Liver (tissue), 9 donors: Measurements from ENCODE around the gene UBE2E2. TPM values are rescaled to one million over a fixed set of nuclear protein-coding genes. Genes with fewer than 3 reads are reported as not detected.

ENCODE experiments used
- DNase-seq: peaks from one replicate; pipeline ENCODE4 v3.0.0-alpha.2; 2017; ENCODE audit warnings: low spot score
- H3K27ac ChIP-seq, 2 donors: one replicate each; pipeline ENCODE4 v1.7.0; 2013; ENCODE audit warnings: inconsistent platforms in 2 of 2, low read length in 2 of 2, control low read depth in 1 of 2, low read depth in 1 of 2, mild to moderate bottlenecking in 1 of 2
- H3K27me3 ChIP-seq, 4 donors: one replicate each; pipeline versions ENCODE4 v1.6.1 to v1.7.0; 2013; ENCODE audit warnings: low read length in 3 of 4, inconsistent platforms in 1 of 4, mild to moderate bottlenecking in 1 of 4, moderate library complexity in 1 of 4; ENCODE audit not compliant: control insufficient read depth in 4 of 4, insufficient read depth in 4 of 4
- H3K36me3 ChIP-seq, 4 donors: one replicate each; pipeline versions ENCODE4 v1.6.1 to v1.7.0; 2013; ENCODE audit warnings: low read length in 3 of 4, mild to moderate bottlenecking in 3 of 4, low read depth in 1 of 4, moderate library complexity in 1 of 4; ENCODE audit not compliant: control insufficient read depth in 4 of 4, insufficient read depth in 3 of 4
- H3K4me1 ChIP-seq, 4 donors: one replicate each; pipeline versions ENCODE4 v1.6.1 to v1.7.0; 2013; ENCODE audit warnings: low read length in 3 of 4, mild to moderate bottlenecking in 3 of 4, moderate library complexity in 1 of 4; ENCODE audit not compliant: control insufficient read depth in 4 of 4, insufficient read depth in 4 of 4
- H3K4me3 ChIP-seq, 3 donors: one replicate each; pipeline versions ENCODE4 v1.6.1 to v1.7.0; 2013; ENCODE audit warnings: low read length in 3 of 3, control low read depth in 1 of 3, low read depth in 1 of 3, mild to moderate bottlenecking in 1 of 3
- H3K9ac ChIP-seq, 2 donors: one replicate each; pipeline ENCODE4 v1.7.0; 2013; ENCODE audit warnings: low read length in 2 of 2, mild to moderate bottlenecking in 2 of 2, moderate library complexity in 2 of 2, control low read depth in 1 of 2, low read depth in 1 of 2
- H3K9me3 ChIP-seq, 4 donors: one replicate each; pipeline versions ENCODE4 v1.6.1 to v1.7.0; 2013; ENCODE audit warnings: low read length in 3 of 4; ENCODE audit not compliant: control insufficient read depth in 4 of 4
- EGR1 ChIP-seq, 2 donors: IDR thresholded peaks; 2 replicates each; pipeline ENCODE4 v1.6.1; 2016 to 2018; ENCODE audit warnings: antibody characterized with exemption in 2 of 2, low read depth in 2 of 2
- FOXA1 ChIP-seq: IDR thresholded peaks from 2 replicates; pipeline ENCODE4 v1.6.1; 2016; ENCODE audit warnings: antibody characterized with exemption
- FOXA2 ChIP-seq: IDR thresholded peaks from 2 replicates; pipeline ENCODE4 v1.6.1; 2016; ENCODE audit warnings: antibody characterized with exemption
- GABPA ChIP-seq, 2 donors: IDR thresholded peaks in 1 of 2; conservative IDR thresholded peaks in 1 of 2; 2 replicates each; pipeline ENCODE4 v1.6.1; 2016; ENCODE audit warnings: antibody characterized with exemption in 2 of 2, mild to moderate bottlenecking in 1 of 2, moderate library complexity in 1 of 2
- HNF4A ChIP-seq, 2 donors: conservative IDR thresholded peaks; 2 replicates each; pipeline ENCODE4 v1.6.1; 2016; ENCODE audit warnings: antibody characterized with exemption in 2 of 2, mild to moderate bottlenecking in 2 of 2
- HNF4G ChIP-seq: IDR thresholded peaks from 2 replicates; pipeline ENCODE4 v1.6.1; 2016; ENCODE audit warnings: antibody characterized with exemption
- JUND ChIP-seq, 2 donors: IDR thresholded peaks; 2 replicates each; pipeline ENCODE4 v1.6.1; 2016; ENCODE audit warnings: antibody characterized with exemption in 2 of 2
- NR2F2 ChIP-seq: IDR thresholded peaks from 2 replicates; pipeline ENCODE4 v1.6.1; 2016; ENCODE audit warnings: antibody characterized with exemption
- RAD21 ChIP-seq, 2 donors: IDR thresholded peaks; 2 replicates each; pipeline ENCODE4 v1.6.1; 2016; ENCODE audit warnings: antibody characterized with exemption in 2 of 2, mild to moderate bottlenecking in 2 of 2
- RXRA ChIP-seq, 2 donors: IDR thresholded peaks; 2 replicates each; pipeline ENCODE4 v1.6.1; 2017 to 2018; ENCODE audit warnings: antibody characterized with exemption in 2 of 2, mild to moderate bottlenecking in 1 of 2
- SP1 ChIP-seq: IDR thresholded peaks from 2 replicates; pipeline ENCODE4 v1.6.1; 2018; ENCODE audit warnings: antibody characterized with exemption, mild to moderate bottlenecking
- WGBS: extraction: QIAGEN DNeasy Blood & Tissue Kit; methylation state at CpG from one replicate; pipeline ENCODE4 v1.1.7; 2013; 5-methylcytosine and 5-hydroxymethylcytosine counted together
- polyA plus RNA-seq, 2 donors: library from polyadenylated mRNA; stranded (reverse) in 1 of 2; unstranded in 1 of 2; fragments of 200-250 nt in 1 of 2; fragments of >200 nt in 1 of 2; fragmentation: Nextera tagmentation in 1 of 2; extraction: Ambion mirVana in 1 of 2; gene quantifications; one replicate each; pipeline versions ENCODE4 v1.2.1 to v1.2.3, GENCODE V29; 2013 to 2015
- total RNA-seq, 2 donors: library from RNA; depleted of rRNA; stranded (reverse); fragments of >200 nt; gene quantifications; one replicate each; pipeline ENCODE4 v1.2.3, GENCODE V29; 2014
- TF ChIP-seq, protein P1 (sequence below): IDR thresholded peaks from 2 replicates; pipeline ENCODE4 v1.6.1; 2016; ENCODE audit warnings: antibody characterized with exemption
- TF ChIP-seq, protein P2 (sequence below): IDR thresholded peaks from 2 replicates; pipeline ENCODE4 v1.6.1; 2016; ENCODE audit warnings: antibody characterized with exemption
- TF ChIP-seq, protein P3 (sequence below): IDR thresholded peaks from 2 replicates; pipeline ENCODE4 v1.6.1; 2016; ENCODE audit warnings: antibody characterized with exemption, mild to moderate bottlenecking
- TF ChIP-seq, protein P4 (sequence below): IDR thresholded peaks from 2 replicates; pipeline ENCODE4 v1.6.1; 2016; ENCODE audit warnings: antibody characterized with exemption
- TF ChIP-seq, protein P5 (sequence below): fragments of 150-350 bp; IDR thresholded peaks from 2 replicates; pipeline ENCODE4 v1.5.1; 2017; ENCODE audit warnings: improper control_type of control experiment, low read depth, low read length; ENCODE audit not compliant: missing input control
- donor health status: healthy.
- donor health status: healthy.
- donor health status: healthy.
- donor health status: healthy.
- donor health status: healthy.

Gene UBE2E2
- total and polyA plus RNA-seq, 4 donors: 9.0 to 27.8 (median 16.8) TPM

DNA sequence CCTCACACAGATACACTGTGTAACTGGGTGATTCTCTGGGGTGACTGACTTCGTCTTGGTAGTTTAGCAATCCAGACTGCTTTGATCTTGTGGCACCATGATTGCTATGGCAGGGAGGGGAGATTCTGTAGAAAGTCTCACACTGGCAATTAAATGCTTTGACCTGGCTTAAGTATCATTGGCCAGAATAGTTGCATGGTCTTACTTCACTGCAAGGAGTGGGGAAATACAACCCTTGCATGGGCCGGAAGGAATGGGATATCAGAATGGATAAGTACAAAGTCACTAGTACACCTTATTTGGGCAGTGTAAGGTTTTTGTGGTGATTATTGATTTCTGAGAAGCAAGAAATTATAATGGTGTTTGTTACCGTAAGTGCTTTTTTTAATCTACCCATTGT, 153.8 kb downstream of the UBE2E2 start:
- DNase-seq: no peak
- H3K27me3 ChIP-seq: no peaks in the 10 kb centered on the region
- 93% methylated on average over 3 of the region's 3 CpGs for WGBS
- H3K9me3 ChIP-seq: no peaks in the 10 kb centered on the region
- TF ChIP-seq GABPA (IDR thresholded peaks at IDR 0.05 in 1 of 2, conservative IDR thresholded peaks at IDR 0.05 in 1 of 2): no peak
- no peak for TF ChIP-seq JUND (IDR thresholded peaks at IDR 0.05)
- no peak for TF ChIP-seq HNF4A (conservative IDR thresholded peaks at IDR 0.05)
- TF ChIP-seq, protein P1, sequence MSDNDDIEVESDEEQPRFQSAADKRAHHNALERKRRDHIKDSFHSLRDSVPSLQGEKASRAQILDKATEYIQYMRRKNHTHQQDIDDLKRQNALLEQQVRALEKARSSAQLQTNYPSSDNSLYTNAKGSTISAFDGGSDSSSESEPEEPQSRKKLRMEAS: no peak
- TF ChIP-seq SP1: no peak
- no peak overlapping the region for H3K9ac ChIP-seq
- H3K27ac ChIP-seq: no peak overlapping the region
- no peaks in the 10 kb centered on the region for H3K4me1 ChIP-seq
- H3K4me3 ChIP-seq: no peak overlapping the region
- H3K36me3 ChIP-seq: no peaks in the 10 kb centered on the region

DNA sequence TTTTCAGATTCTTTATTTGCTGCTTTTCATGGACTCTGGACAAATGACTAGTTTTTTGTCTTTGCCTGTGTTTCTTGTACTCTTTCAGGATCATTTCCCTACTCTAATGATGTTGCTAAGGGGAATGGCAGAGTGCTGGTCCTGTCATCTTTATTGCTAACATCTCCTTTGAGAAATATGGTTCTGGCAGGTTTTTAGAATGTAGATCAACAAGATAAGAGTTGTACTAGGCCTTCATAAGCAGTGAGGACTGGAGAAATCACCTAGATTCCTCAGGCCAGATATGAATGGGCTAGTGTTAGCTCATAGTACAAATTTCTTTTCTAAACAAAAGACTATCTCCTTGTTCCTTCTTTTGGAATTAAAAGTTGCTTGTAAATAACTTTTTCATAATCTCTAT, 156.0 kb downstream of the UBE2E2 start:
- Histone ChIP-seq H3K4me1 (no peaks in the 10 kb centered on the region), H3K4me3 (no peak overlapping the region), H3K27ac (no peak overlapping the region), H3K36me3 (no peaks in the 10 kb centered on the region), H3K9me3 (no peaks in the 10 kb centered on the region), H3K27me3 (no peaks in the 10 kb centered on the region), H3K9ac (no peak overlapping the region)
- TF ChIP-seq, protein P2, sequence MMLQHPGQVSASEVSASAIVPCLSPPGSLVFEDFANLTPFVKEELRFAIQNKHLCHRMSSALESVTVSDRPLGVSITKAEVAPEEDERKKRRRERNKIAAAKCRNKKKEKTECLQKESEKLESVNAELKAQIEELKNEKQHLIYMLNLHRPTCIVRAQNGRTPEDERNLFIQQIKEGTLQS: no peak
- no peak for TF ChIP-seq JUND (IDR thresholded peaks at IDR 0.05)
- TF ChIP-seq, protein P3, sequence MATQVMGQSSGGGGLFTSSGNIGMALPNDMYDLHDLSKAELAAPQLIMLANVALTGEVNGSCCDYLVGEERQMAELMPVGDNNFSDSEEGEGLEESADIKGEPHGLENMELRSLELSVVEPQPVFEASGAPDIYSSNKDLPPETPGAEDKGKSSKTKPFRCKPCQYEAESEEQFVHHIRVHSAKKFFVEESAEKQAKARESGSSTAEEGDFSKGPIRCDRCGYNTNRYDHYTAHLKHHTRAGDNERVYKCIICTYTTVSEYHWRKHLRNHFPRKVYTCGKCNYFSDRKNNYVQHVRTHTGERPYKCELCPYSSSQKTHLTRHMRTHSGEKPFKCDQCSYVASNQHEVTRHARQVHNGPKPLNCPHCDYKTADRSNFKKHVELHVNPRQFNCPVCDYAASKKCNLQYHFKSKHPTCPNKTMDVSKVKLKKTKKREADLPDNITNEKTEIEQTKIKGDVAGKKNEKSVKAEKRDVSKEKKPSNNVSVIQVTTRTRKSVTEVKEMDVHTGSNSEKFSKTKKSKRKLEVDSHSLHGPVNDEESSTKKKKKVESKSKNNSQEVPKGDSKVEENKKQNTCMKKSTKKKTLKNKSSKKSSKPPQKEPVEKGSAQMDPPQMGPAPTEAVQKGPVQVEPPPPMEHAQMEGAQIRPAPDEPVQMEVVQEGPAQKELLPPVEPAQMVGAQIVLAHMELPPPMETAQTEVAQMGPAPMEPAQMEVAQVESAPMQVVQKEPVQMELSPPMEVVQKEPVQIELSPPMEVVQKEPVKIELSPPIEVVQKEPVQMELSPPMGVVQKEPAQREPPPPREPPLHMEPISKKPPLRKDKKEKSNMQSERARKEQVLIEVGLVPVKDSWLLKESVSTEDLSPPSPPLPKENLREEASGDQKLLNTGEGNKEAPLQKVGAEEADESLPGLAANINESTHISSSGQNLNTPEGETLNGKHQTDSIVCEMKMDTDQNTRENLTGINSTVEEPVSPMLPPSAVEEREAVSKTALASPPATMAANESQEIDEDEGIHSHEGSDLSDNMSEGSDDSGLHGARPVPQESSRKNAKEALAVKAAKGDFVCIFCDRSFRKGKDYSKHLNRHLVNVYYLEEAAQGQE: no peak
- TF ChIP-seq NR2F2: no peak
- TF ChIP-seq HNF4G: no peak
- no peak for TF ChIP-seq SP1
- TF ChIP-seq, protein P1: no peak
- TF ChIP-seq, protein P4, sequence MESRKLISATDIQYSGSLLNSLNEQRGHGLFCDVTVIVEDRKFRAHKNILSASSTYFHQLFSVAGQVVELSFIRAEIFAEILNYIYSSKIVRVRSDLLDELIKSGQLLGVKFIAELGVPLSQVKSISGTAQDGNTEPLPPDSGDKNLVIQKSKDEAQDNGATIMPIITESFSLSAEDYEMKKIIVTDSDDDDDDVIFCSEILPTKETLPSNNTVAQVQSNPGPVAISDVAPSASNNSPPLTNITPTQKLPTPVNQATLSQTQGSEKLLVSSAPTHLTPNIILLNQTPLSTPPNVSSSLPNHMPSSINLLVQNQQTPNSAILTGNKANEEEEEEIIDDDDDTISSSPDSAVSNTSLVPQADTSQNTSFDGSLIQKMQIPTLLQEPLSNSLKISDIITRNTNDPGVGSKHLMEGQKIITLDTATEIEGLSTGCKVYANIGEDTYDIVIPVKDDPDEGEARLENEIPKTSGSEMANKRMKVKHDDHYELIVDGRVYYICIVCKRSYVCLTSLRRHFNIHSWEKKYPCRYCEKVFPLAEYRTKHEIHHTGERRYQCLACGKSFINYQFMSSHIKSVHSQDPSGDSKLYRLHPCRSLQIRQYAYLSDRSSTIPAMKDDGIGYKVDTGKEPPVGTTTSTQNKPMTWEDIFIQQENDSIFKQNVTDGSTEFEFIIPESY: no peak
- TF ChIP-seq FOXA2: no peak
- TF ChIP-seq HNF4A (conservative IDR thresholded peaks at IDR 0.05): no peak
- no peak for TF ChIP-seq GABPA (IDR thresholded peaks at IDR 0.05 in 1 of 2, conservative IDR thresholded peaks at IDR 0.05 in 1 of 2)
- no peak for TF ChIP-seq FOXA1
- DNase-seq: no peak

DNA sequence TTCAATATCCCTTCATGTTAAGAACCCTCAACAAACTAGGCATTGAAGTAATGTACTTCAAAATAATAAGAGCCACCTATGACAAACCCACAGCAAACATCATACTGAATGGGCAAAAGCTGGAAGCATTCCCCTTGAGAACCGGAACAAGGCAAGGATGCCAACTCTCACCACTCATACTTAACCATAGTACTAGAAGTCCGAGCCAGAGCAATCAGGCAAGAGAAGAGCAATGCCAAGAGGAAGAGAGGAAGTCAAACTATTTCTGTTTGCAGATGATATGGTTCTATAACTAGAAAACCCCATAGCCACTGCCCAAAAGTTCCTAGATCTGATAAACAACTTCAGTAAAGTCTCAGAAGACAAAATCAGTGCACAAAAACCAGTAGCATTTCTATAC, 161.9 kb downstream of the UBE2E2 start:
- WGBS: 79% methylated on average over 2 of the region's 2 CpGs
- TF ChIP-seq, protein P4: no peak
- TF ChIP-seq EGR1 (IDR thresholded peaks at IDR 0.05; ENCODE audit: low read depth in 2 of 2) (no peak), FOXA2 (no peak), SP1 (no peak), JUND (IDR thresholded peaks at IDR 0.05) (no peak), NR2F2 (no peak), RAD21 (IDR thresholded peaks at IDR 0.05) (no peak), HNF4G (no peak), RXRA (IDR thresholded peaks at IDR 0.05) (no peak)
- TF ChIP-seq, protein P1: no peak
- TF ChIP-seq, protein P5, sequence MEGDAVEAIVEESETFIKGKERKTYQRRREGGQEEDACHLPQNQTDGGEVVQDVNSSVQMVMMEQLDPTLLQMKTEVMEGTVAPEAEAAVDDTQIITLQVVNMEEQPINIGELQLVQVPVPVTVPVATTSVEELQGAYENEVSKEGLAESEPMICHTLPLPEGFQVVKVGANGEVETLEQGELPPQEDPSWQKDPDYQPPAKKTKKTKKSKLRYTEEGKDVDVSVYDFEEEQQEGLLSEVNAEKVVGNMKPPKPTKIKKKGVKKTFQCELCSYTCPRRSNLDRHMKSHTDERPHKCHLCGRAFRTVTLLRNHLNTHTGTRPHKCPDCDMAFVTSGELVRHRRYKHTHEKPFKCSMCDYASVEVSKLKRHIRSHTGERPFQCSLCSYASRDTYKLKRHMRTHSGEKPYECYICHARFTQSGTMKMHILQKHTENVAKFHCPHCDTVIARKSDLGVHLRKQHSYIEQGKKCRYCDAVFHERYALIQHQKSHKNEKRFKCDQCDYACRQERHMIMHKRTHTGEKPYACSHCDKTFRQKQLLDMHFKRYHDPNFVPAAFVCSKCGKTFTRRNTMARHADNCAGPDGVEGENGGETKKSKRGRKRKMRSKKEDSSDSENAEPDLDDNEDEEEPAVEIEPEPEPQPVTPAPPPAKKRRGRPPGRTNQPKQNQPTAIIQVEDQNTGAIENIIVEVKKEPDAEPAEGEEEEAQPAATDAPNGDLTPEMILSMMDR: no peak
- TF ChIP-seq, protein P2: no peak

More for the DNA sequence above, 161.9 kb downstream of the UBE2E2 start:
- Histone ChIP-seq H3K27me3 (no peaks in the 10 kb centered on the region), H3K27ac (no peak overlapping the region), H3K9me3 (no peaks in the 10 kb centered on the region), H3K9ac (no peak overlapping the region), H3K4me3 (no peak overlapping the region), H3K4me1 (no peaks in the 10 kb centered on the region), H3K36me3 (no peaks in the 10 kb centered on the region)
- DNase-seq: no peak
